ENCODE results near the gene SSR3. TPM values are rescaled to one million over a fixed set of nuclear protein-coding genes. Genes with fewer than 3 reads are reported as not detected.

The SSR3 gene
- total RNA-seq, 1 donor = 420 TPM

GRCh38 chr3:156530980-156531379, 23.9 kb downstream of the SSR3 start:
- no peak for TF ChIP-seq CTCF (IDR thresholded peaks at IDR 0.05; ENCODE audit: insufficient read depth, low read length)
- H3K4me3 ChIP-seq (ENCODE audit: low read depth, low read length) = no peak overlapping the region
- DNase-seq (ENCODE audit: low read depth) = no peak

DNA sequence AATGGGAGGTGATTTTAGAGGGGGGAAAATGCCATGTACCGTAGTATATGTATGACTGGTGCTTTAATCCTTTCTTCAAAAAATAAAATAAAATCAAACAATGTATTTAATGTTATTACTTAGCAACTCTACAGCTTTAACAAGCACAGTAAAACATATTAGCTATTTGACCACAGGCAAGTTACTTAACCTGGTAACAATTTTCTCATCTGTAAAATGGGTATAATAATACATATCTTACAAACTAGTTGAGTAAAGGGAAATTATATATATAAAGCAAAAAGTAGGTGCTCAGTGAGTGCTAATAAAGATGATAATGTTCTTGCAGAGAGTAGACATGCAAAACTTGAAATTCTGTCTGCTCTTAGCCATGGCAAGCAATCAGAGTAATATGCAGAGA, 27.9 kb downstream of the SSR3 start:
- no peak overlapping the region for H3K4me3 ChIP-seq (ENCODE audit: low read depth, low read length)
- DNase-seq (ENCODE audit: low read depth) = no peak
- no peak for TF ChIP-seq CTCF (IDR thresholded peaks at IDR 0.05; ENCODE audit: insufficient read depth, low read length)

DNA sequence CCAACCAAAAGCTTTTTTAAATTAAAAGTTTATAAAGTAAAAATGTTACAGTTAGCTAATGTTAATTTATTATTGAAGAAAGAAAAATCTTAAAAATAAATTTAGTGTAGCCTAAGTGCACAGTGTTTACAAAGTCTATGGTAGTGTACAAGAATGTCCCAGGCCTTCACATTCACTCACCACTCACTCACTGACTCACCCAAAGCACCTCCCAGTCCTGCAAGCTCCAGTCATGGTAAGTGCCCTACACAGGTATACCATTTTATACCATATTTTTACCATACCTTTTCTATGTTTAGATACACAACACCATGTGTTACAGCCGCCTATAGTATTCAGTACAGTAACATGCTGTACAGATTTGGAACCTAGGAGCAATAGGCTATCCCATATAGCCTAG, 29.1 kb downstream of the SSR3 start:
- TF ChIP-seq CTCF (IDR thresholded peaks at IDR 0.05; ENCODE audit: insufficient read depth, low read length) = no peak
- DNase-seq (ENCODE audit: low read depth) = no peak
- no peak overlapping the region for H3K4me3 ChIP-seq (ENCODE audit: low read depth, low read length)

DNA sequence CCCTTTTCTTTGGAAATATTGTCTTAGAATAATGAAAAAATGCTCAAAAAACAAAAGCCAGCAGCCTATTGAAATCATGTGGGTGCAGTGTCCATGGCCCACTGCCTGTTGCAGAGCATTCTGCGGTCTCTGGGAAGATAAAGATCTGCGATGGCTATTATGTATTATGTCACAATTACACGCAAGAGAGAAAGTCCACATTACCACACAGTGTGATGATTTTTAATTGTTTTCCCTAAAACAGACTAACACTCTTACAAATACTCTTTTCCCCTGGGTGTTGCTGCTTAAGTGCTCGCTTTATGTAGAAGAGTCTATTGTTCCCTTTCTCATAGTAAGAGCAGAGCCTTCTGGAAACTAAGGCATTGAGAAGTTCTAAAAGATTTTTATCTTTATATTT, 32.2 kb downstream of the SSR3 start:
- no peak for TF ChIP-seq CTCF (IDR thresholded peaks at IDR 0.05; ENCODE audit: insufficient read depth, low read length)
- no peak for DNase-seq (ENCODE audit: low read depth)
- H3K4me3 ChIP-seq (ENCODE audit: low read depth, low read length) = no peak overlapping the region

GRCh38 chr3:156519758-156520162, 35.2 kb downstream of the SSR3 start:
- no peak for DNase-seq (ENCODE audit: low read depth)
- no peak overlapping the region for H3K4me3 ChIP-seq (ENCODE audit: low read depth, low read length)
- TF ChIP-seq CTCF (IDR thresholded peaks at IDR 0.05; ENCODE audit: insufficient read depth, low read length) = no peak

GRCh38 chr3:156518726-156519125, 36.2 kb downstream of the SSR3 start:
- DNase-seq (ENCODE audit: low read depth) = peak; percentile 75
- no peak overlapping the region for H3K4me3 ChIP-seq (ENCODE audit: low read depth, low read length)
- TF ChIP-seq CTCF (IDR thresholded peaks at IDR 0.05; ENCODE audit: insufficient read depth, low read length) = no peak

DNA sequence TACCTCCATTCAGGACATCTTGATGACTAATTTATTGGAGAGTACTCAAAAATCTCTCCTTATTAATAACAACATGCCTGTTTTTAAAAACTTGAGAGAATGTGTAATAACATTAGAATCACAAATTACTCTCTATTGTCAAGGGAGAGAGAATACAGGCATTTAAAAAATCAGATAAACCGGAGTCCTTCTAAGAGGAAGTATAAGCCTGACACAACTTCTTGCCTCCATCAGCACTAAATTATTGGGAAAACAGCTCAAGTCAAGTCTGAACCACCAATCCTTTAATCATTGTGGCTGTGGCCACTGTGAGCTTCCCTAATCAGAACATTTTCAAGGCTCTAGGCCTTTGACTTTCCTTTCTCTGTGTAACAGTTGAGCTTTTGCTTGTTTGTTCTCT, 38.0 kb downstream of the SSR3 start:
- no peak for TF ChIP-seq CTCF (IDR thresholded peaks at IDR 0.05; ENCODE audit: insufficient read depth, low read length)
- H3K4me3 ChIP-seq (ENCODE audit: low read depth, low read length) = no peak overlapping the region
- peak; percentile 27 for DNase-seq (ENCODE audit: low read depth)

All from fibroblast of the aortic adventitia (primary cell).